ENCODE measurements around the gene DPH1. TPM values are rescaled to one million over a fixed set of nuclear protein-coding genes. Genes with fewer than 3 reads are reported as not detected.

The DPH1 gene
- total RNA-seq, 1 donor from 2014 or later: 35.6 TPM

DNA sequence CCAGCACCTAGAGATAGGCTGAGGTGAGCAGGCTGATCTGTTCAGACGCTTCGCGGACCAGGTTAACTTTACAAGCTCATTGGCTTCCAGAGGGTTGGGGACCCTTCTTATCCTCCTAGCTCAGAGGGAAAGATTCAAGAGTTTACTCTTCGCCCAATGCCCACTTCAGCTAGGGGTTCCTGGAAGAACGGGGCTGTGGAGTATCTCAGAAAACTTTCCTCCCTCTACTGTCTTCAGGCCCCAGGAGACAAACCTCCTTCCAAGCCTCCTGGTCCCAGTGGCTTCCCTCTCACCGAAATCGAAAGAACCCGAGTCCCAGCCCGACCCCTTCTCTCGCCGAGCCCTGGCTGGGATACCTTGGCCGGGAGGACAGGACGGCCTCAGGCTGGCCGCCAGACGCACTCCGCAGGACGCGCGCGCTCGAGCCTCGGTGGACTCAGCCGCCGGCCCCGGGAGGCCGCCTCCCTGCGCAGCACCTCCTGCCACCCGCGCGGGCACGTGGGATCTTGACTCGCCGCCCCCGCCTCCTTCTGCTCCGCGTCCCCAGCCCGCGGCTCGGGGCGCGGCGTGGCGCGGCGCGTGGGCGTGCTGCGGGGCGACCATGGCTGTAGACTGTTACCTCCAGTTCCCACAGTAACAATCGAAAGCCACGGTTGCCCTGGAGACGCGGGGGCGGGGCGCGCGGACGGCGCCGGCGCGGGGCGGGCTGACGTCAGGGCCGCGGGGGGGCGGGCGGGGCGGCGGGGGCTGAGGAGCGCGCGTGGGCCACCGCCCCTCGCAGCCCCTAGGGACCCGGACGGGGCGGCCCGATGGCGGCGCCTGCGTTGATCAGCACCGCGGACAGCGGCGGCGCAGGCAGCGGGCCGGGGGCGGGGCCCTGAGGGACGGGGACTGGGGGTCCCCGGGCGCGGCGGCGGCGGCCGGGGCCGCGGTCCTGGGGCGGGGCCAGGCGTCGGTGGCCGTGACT, 19.7 kb downstream of the DPH1 start:
- peak; percentile 96 for DNase-seq (ENCODE audit: low spot score)

DNA sequence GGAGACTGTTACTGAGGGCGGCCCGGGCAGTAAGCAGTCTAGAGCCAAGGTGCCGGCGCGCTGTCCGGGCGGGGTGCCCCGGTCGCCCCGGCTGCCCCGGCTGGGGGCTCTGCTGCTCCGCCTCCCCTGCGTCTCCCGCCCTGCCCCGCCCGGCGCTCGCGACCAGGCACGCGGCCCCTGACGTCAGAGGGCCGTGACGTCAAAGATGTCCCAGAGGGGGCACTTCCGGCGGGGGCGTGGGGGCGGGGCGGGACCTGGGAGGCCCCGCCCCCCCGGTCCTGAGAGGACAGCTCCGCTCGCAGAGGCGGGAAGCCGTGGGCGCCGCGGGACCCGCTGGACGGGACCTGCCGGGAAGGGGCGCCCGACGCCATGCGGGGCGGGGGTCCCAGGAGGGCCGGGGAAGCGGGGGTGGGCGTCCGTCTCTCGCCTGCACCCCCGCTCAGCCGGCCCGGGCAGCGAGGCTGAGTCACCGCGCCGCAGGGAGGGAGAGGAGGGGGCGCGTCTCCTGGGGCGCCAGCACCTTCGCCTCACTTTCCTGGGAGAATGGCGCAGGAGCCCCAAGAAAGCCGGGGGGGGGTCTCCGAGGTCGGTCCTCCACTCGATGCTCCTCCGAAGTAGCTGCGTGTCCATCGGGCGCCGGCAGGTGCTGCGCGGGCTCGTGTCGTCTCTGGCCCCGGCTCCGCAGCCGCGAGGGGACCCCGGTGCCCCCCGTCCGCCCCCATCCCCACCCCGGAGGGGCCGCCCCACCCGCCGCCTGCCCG, 20.5 kb downstream of the DPH1 start:
- no peak for DNase-seq (ENCODE audit: low spot score)

DNA sequence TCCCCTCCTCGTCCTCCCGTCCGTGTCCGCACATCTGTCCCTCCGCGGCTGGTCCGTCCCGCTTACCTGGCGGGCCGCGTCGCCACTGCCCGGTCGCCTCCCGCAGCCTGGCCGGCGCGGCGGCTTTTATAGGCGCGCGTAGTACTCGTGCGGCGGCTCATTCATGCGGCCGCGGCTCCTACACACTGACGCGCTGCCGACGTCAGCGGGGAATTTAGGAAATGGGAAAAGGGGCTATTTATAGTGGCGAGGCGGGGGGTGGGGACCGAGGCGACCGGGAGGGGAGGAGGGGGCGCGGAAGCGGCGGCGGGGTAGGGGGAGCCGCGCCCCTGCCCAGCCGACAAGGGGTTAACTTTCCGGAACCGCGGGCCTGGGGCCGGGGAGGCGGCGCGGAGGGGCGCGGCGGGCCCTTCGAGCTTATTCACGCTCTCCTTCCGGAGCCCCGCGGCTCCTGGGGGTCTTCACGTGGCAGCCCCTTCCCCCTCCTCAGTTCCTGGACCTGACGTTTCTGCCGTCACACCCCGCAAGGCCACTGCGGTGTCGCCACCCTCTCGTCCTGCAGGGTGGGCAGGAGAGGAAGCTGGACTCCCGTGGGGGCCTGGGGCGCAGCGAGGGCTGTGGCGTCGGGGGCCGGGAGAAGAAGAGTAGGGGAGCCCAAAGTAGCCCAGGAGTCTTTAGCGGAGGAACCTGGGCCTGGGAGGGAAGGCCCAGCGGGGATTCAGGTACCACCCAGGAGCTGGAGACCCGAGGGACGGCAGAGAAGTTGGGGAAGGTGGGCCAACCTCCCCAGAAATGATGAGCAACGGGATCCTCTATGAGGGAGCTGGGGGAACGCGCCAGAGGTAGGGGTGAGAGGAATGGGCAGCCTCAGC, 21.3 kb downstream of the DPH1 start:
- no peak for DNase-seq (ENCODE audit: low spot score)

DNA sequence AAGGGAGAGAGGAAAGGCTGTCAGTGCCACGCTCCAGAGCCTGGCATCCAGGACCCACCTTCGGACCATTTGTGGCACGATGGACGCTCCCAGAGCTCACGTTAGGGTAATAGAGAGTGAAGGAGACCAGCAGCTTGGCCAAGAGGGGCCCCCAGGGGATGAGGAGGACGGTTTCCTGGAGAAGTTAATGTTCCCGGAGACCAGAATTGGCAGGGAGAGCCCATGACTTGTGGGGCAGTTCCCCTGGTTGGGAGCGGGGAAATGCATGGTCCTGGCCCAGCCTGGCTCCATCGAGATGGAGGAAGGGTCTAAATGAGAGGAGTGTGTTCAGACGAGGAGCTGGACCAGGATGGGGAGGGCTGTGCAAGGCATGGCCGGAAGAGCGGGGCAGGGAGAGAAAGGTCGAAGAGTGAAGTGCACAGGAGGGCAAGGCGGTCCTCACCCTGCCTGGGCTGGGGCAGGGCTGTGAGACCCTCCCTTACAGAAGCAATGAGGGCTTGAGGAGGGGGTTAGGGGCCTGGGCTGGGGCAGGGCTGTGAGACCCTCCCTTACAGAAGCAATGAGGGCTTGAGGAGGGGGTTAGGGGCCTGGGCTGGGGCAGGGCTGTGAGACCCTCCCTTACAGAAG, 22.1 kb downstream of the DPH1 start:
- DNase-seq (ENCODE audit: low spot score): no peak

- DNase-seq (ENCODE audit: low spot score): no peak
Observed at GRCh38 chr17:2053380-2054261, 23.7 kb downstream of the DPH1 start.

DNA sequence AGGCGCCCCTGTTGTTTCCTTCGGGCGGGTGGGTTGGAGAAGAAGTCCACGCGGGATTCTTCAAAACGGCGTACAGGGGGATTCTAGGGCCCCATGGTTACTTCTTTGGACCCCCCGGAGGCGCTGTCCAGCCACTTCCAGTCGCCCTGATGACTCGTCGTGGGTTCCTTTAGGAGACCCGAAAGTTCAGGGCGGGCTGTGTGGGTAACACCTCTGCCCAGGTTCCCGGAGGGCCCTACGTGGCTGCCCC, 24.2 kb downstream of the DPH1 start:
- DNase-seq (ENCODE audit: low spot score): no peak

DNA sequence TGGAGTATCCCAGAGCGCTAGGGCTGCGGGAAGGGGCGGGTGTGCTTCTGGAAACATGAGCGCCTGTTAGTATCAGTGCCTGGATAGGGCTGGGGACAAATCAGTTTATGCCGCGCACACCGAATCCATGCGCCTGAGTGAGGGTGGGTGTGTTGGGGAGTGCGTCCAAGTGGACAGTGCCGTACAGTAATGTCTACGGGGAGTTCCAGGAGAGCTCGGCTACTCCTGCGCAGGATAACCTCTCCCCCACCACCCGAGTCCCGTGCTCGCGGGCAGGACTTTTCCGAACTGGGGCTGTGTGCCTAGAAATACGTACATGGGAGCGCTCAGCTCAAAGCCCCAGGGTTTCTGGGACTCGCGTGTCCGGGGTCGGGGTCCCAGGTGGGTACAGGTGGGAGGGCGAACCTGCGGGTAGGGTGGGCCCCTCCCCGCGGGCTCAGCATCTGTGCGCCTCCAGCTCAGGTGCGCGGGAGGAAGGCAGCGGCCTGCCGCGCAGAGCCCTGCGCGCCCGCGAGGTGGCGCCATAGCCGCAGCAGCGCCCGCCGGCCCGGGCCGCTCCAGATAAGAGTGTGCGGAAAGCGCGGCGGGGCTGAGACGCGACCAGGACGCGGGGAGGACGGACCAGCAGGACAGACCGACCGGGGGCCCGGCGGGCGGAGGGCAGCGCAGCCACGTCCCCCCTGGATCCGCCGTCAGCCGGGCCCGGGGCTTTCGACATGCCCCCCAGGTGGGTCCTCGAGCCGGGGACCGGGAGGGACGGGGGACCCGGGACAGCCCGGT, 24.7 kb downstream of the DPH1 start, which contains the start of gene HIC1:
HIC1 (plus strand) TSS at position 592 of the 780 bp plus-strand sequence. CDS start 1,588 bp downstream, outside the sequence.
- DNase-seq (ENCODE audit: low spot score): no peak

DNA sequence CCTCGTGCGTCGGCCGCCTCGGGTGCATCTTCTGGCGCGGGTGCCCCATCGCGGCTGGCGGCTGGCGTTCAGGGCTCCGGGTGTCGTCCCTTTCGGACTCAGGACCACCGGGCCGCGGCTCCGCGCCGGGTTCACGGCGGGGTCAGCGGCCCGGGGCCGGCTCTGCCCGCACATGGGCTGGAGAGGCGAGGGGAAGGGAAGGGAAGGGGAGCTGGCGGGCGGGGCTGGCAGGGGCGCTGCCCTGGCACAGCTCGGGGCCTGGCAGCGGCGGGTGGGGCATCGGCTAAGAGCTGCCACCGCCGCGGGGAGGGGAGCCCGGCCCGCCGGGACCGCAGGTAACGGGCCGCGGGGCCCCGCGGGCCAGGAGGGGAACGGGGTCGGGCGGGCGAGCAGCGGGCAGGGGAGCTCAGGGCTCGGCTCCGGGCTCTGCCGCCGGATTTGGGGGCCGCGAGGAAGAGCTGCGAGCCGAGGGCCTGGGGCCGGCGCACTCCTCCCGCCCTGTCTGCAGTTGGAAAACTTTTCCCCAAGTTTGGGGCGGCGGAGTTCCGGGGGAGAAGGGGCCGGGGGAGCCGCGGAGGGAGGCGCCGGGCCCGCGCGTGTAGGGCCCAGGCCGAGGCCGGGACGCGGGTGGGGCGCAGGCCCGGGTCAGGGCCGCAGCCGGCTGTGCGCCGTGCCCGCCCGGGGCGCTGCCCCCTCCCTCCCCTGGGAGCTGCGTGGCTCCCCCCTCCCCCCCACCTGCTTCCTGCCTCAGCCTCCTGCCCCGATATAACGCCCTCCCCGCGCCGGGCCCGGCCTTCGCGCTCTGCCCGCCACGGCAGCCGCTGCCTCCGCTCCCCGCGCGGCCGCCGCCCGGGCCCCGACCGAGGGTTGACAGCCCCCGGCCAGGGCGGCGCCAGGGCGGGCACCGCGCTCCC, 25.6 kb downstream of the DPH1 start:
- no peak for DNase-seq (ENCODE audit: low spot score)

GRCh38 chr17:2056206-2057174, 26.5 kb downstream of the DPH1 start:
- no peak for DNase-seq (ENCODE audit: low spot score)

DNA sequence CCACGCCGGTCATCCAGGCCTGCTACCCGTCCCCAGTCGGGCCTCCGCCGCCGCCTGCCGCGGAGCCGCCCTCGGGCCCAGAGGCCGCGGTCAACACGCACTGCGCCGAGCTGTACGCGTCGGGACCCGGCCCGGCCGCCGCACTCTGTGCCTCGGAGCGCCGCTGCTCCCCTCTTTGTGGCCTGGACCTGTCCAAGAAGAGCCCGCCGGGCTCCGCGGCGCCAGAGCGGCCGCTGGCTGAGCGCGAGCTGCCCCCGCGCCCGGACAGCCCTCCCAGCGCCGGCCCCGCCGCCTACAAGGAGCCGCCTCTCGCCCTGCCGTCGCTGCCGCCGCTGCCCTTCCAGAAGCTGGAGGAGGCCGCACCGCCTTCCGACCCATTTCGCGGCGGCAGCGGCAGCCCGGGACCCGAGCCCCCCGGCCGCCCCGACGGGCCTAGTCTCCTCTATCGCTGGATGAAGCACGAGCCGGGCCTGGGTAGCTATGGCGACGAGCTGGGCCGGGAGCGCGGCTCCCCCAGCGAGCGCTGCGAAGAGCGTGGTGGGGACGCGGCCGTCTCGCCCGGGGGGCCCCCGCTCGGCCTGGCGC, 27.3 kb downstream of the DPH1 start:
- no peak for DNase-seq (ENCODE audit: low spot score)

GRCh38 chr17:2057760-2058585, 28.0 kb downstream of the DPH1 start:
- DNase-seq (ENCODE audit: low spot score): no peak

GRCh38 chr17:2058586-2059546, 28.9 kb downstream of the DPH1 start:
- no peak for DNase-seq (ENCODE audit: low spot score)

DNA sequence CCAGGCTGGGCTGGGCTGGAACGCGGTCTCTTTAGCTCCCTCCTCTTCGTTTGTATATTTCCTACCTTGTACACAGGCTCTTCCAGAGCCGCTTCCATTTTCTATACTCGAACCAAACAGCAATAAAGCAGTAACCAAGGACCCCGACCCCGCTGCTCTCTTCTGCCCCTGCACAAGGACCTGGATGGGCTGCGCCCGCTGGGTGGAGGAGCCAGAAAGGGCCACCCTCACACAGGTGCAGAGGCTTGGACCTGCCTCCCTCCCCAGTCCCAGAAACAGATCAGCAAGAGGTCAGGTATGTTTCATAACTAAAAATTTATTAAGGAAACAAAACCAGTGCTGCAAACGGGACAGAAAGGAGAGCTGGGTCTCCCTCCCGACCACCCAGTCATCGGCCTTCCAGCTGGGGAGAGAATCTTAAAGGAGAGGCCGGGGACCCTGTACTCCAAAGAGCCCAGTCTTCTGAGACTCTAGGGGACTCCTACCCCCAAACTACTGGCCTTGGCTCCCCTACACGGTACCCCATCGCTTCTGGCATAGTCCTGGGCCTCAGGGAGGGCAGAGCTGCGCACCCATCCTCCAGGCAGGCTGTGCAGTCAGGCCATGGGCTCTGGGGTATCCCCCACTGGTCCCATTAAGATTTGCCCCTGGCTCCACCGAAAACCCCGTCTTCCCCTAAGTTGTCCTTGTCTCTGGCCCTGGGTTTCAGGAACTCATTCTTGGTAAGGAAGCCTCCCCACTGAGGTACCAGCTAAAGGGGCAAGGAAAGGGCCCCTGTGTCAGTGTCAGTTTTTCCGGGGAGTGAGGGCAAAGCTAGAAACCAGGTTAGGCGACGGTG, 29.8 kb downstream of the DPH1 start:
- DNase-seq (ENCODE audit: low spot score): no peak

- DNase-seq (ENCODE audit: low spot score): no peak
Observed at GRCh38 chr17:2060385-2060658, 30.4 kb downstream of the DPH1 start.
